Measurements from ENCODE around the gene COX7B2.

DNA sequence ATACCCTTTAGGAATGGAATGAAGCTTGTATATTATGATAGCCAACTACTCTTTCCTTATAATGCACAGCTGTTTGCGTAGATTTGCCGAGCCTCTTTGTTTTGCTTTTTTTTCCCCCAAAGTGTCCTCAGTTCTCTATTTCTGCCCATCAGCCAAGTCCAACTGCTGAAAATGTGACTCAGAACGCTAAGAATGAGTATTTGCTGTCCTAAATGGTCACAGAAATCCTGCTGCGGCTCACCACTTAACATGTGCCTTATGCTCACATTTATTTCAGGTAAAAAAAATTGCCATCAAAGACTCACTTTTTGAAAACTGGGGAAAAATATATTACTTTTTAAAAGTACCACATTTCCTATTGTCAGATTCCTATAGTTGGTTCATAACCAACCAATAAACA lies 47.4 kb upstream of the COX7B2 start:
- TF ChIP-seq EZH2 (IDR thresholded peaks at IDR 0.05) (no peak), EZH2phosphoT487 (IDR thresholded peaks at IDR 0.05) (no peak)
- TF ChIP-seq, protein P1, sequence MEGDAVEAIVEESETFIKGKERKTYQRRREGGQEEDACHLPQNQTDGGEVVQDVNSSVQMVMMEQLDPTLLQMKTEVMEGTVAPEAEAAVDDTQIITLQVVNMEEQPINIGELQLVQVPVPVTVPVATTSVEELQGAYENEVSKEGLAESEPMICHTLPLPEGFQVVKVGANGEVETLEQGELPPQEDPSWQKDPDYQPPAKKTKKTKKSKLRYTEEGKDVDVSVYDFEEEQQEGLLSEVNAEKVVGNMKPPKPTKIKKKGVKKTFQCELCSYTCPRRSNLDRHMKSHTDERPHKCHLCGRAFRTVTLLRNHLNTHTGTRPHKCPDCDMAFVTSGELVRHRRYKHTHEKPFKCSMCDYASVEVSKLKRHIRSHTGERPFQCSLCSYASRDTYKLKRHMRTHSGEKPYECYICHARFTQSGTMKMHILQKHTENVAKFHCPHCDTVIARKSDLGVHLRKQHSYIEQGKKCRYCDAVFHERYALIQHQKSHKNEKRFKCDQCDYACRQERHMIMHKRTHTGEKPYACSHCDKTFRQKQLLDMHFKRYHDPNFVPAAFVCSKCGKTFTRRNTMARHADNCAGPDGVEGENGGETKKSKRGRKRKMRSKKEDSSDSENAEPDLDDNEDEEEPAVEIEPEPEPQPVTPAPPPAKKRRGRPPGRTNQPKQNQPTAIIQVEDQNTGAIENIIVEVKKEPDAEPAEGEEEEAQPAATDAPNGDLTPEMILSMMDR (IDR thresholded peaks at IDR 0.05) = no peak
